ENCODE measurements around the gene ANKRD26. TPM values are rescaled to one million over a fixed set of nuclear protein-coding genes. Genes with fewer than 3 reads are reported as not detected.

ANKRD26 gene
- total and polyA plus RNA-seq, 9 of the 15 experiments (the other 6 are each of a cell fraction or from before 2014, with no cell fraction given), result 2.3 to 12.3 (median 4.9) TPM

GRCh38 chr10:27104919-27105318 lies 4.6 kb upstream of the ANKRD26 start (continued):
- no peak for TF ChIP-seq RNF219 (CRISPR knock-in tag; IDR thresholded peaks at IDR 0.05)
- TF ChIP-seq HNRNPLL (IDR thresholded peaks at IDR 0.05; ENCODE audit: low read depth, low read length, poor library complexity, severe bottlenecking), result no peak
- TF ChIP-seq ID3 (CRISPR knock-in tag; IDR thresholded peaks at IDR 0.05), result no peak
- TF ChIP-seq ID3 (tag; IDR thresholded peaks at IDR 0.05), result no peak
- TF ChIP-seq ZFP1 (CRISPR knock-in tag; IDR thresholded peaks at IDR 0.05), result no peak
- TF ChIP-seq TRIM25 (IDR thresholded peaks at IDR 0.05; ENCODE audit: borderline replicate concordance), result no peak
- no peak for TF ChIP-seq ZNF75A (CRISPR knock-in tag; IDR thresholded peaks at IDR 0.05)
- no peak for TF ChIP-seq STAT5B (CRISPR knock-in tag; IDR thresholded peaks at IDR 0.05)
- TF ChIP-seq MAX (CRISPR knock-in tag; IDR thresholded peaks at IDR 0.05), result no peak
- no peak for TF ChIP-seq E2F6 (IDR thresholded peaks at IDR 0.05; ENCODE audit: borderline replicate concordance in 1 of 2, extremely low read depth in 1 of 2, insufficient read depth in 1 of 2, insufficient read length in 1 of 2, low read depth in 1 of 2, low read length in 1 of 2, poor library complexity in 1 of 2, severe bottlenecking in 1 of 2)

Data from K562 (cell line).